ENCODE measurements around the gene ARID3B. TPM values are rescaled to one million over a fixed set of nuclear protein-coding genes. Genes with fewer than 3 reads are reported as not detected.

Gene ARID3B
- total RNA-seq, 2 experiments from 2014 or later: 23.4 to 23.5 TPM

- Mint-ChIP-seq H3K27me3 (no peaks in the 10 kb centered on the region), H3K4me3 (peak overlapping the region; percentile 71), H3K4me1 (peaks cover 63% of the 10 kb centered on the region), H3K27ac (no peak overlapping the region), H3K9me3 (no peaks in the 10 kb centered on the region), H3K36me3 (peaks cover 48% of the 10 kb centered on the region)
- DNase-seq: no peak
These were observed 4.1 kb downstream of the ARID3B start for GRCh38 chr15:74545086-74545485.

GRCh38 chr15:74545776-74546656, 5.0 kb downstream of the ARID3B start:
- Mint-ChIP-seq H3K27ac (peak overlapping the region; percentile 84), H3K4me1 (peaks cover 68% of the 10 kb centered on the region), H3K27me3 (no peaks in the 10 kb centered on the region), H3K9me3 (no peaks in the 10 kb centered on the region), H3K4me3 (peak overlapping the region; percentile 71), H3K36me3 (peaks cover 50% of the 10 kb centered on the region)
- peak; percentile 99 for DNase-seq

GRCh38 chr15:74547616-74548015, 6.6 kb downstream of the ARID3B start:
- Mint-ChIP-seq H3K4me3 (no peak overlapping the region), H3K36me3 (peaks cover 54% of the 10 kb centered on the region), H3K27ac (no peak overlapping the region), H3K9me3 (peaks cover 3% of the 10 kb centered on the region), H3K27me3 (no peaks in the 10 kb centered on the region), H3K4me1 (peaks cover 71% of the 10 kb centered on the region)
- no peak for DNase-seq

GRCh38 chr15:74548241-74548640, 7.2 kb downstream of the ARID3B start:
- H3K27ac Mint-ChIP-seq: no peak overlapping the region
- peak overlapping the region; percentile 34 for H3K4me3 Mint-ChIP-seq
- peaks cover 56% of the 10 kb centered on the region for H3K36me3 Mint-ChIP-seq
- H3K27me3 Mint-ChIP-seq: no peaks in the 10 kb centered on the region
- DNase-seq: no peak
- peaks cover 71% of the 10 kb centered on the region for H3K4me1 Mint-ChIP-seq
- H3K9me3 Mint-ChIP-seq: peaks cover 4% of the 10 kb centered on the region

- H3K4me3 Mint-ChIP-seq: no peak overlapping the region
- peaks cover 48% of the 10 kb centered on the region for H3K36me3 Mint-ChIP-seq
- H3K27me3 Mint-ChIP-seq: no peaks in the 10 kb centered on the region
- no peak for DNase-seq
- H3K9me3 Mint-ChIP-seq: peaks cover 4% of the 10 kb centered on the region
- peaks cover 66% of the 10 kb centered on the region for H3K4me1 Mint-ChIP-seq
- no peak overlapping the region for H3K27ac Mint-ChIP-seq
These were observed 8.8 kb downstream of the ARID3B start for GRCh38 chr15:74549816-74550215.

GRCh38 chr15:74551714-74552113, 10.7 kb downstream of the ARID3B start:
- Mint-ChIP-seq H3K27ac (no peak overlapping the region), H3K4me1 (peaks cover 54% of the 10 kb centered on the region), H3K27me3 (no peaks in the 10 kb centered on the region), H3K4me3 (no peak overlapping the region), H3K36me3 (peaks cover 44% of the 10 kb centered on the region), H3K9me3 (peaks cover 4% of the 10 kb centered on the region)
- DNase-seq: no peak

GRCh38 chr15:74552773-74553441, 11.9 kb downstream of the ARID3B start:
- DNase-seq: no peak
- peaks cover 36% of the 10 kb centered on the region for H3K36me3 Mint-ChIP-seq
- no peak overlapping the region for H3K4me3 Mint-ChIP-seq
- peaks cover 44% of the 10 kb centered on the region for H3K4me1 Mint-ChIP-seq
- H3K27ac Mint-ChIP-seq: peak overlapping the region; percentile 49
- peaks cover 4% of the 10 kb centered on the region for H3K9me3 Mint-ChIP-seq
- no peaks in the 10 kb centered on the region for H3K27me3 Mint-ChIP-seq

- DNase-seq: no peak
- Mint-ChIP-seq H3K4me3 (no peak overlapping the region), H3K36me3 (peaks cover 28% of the 10 kb centered on the region), H3K4me1 (peaks cover 42% of the 10 kb centered on the region), H3K9me3 (peaks cover 4% of the 10 kb centered on the region), H3K27me3 (no peaks in the 10 kb centered on the region), H3K27ac (no peak overlapping the region)
These were observed 14.2 kb downstream of the ARID3B start for GRCh38 chr15:74555192-74555591.

- no peak overlapping the region for H3K27ac Mint-ChIP-seq
- no peaks in the 10 kb centered on the region for H3K27me3 Mint-ChIP-seq
- no peaks in the 10 kb centered on the region for H3K9me3 Mint-ChIP-seq
- no peak overlapping the region for H3K4me3 Mint-ChIP-seq
- no peak for DNase-seq
- H3K4me1 Mint-ChIP-seq: peaks cover 36% of the 10 kb centered on the region
- H3K36me3 Mint-ChIP-seq: peaks cover 17% of the 10 kb centered on the region
These were observed 17.7 kb downstream of the ARID3B start for GRCh38 chr15:74558706-74559105.

- Mint-ChIP-seq H3K4me3 (no peak overlapping the region), H3K27me3 (no peaks in the 10 kb centered on the region), H3K9me3 (no peaks in the 10 kb centered on the region), H3K27ac (no peak overlapping the region), H3K36me3 (peaks cover 19% of the 10 kb centered on the region), H3K4me1 (peaks cover 46% of the 10 kb centered on the region)
- no peak for DNase-seq
These were observed 22.4 kb downstream of the ARID3B start for GRCh38 chr15:74563442-74563841.

GRCh38 chr15:74564182-74564581, 23.2 kb downstream of the ARID3B start:
- Mint-ChIP-seq H3K4me3 (no peak overlapping the region), H3K27ac (no peak overlapping the region), H3K4me1 (peaks cover 40% of the 10 kb centered on the region), H3K9me3 (no peaks in the 10 kb centered on the region), H3K36me3 (peaks cover 16% of the 10 kb centered on the region), H3K27me3 (no peaks in the 10 kb centered on the region)
- no peak for DNase-seq

- no peaks in the 10 kb centered on the region for H3K9me3 Mint-ChIP-seq
- no peak overlapping the region for H3K4me3 Mint-ChIP-seq
- no peak overlapping the region for H3K27ac Mint-ChIP-seq
- no peaks in the 10 kb centered on the region for H3K27me3 Mint-ChIP-seq
- no peak for DNase-seq
- H3K4me1 Mint-ChIP-seq: peaks cover 37% of the 10 kb centered on the region
- H3K36me3 Mint-ChIP-seq: peaks cover 16% of the 10 kb centered on the region
These were observed 24.5 kb downstream of the ARID3B start for GRCh38 chr15:74565381-74566085.

- H3K4me3 Mint-ChIP-seq: no peak overlapping the region
- H3K4me1 Mint-ChIP-seq: peaks cover 21% of the 10 kb centered on the region
- peaks cover 14% of the 10 kb centered on the region for H3K36me3 Mint-ChIP-seq
- DNase-seq: no peak
- no peak overlapping the region for H3K27ac Mint-ChIP-seq
- no peaks in the 10 kb centered on the region for H3K27me3 Mint-ChIP-seq
- no peaks in the 10 kb centered on the region for H3K9me3 Mint-ChIP-seq
These were observed 27.6 kb downstream of the ARID3B start for GRCh38 chr15:74568594-74568993.

GRCh38 chr15:74569731-74570070, 28.7 kb downstream of the ARID3B start:
- Mint-ChIP-seq H3K36me3 (peaks cover 19% of the 10 kb centered on the region), H3K9me3 (no peaks in the 10 kb centered on the region), H3K27me3 (no peaks in the 10 kb centered on the region), H3K4me1 (peaks cover 17% of the 10 kb centered on the region), H3K4me3 (no peak overlapping the region), H3K27ac (no peak overlapping the region)
- no peak for DNase-seq

GRCh38 chr15:74571191-74571590, 30.2 kb downstream of the ARID3B start:
- no peak for DNase-seq
- H3K9me3 Mint-ChIP-seq: no peaks in the 10 kb centered on the region
- peaks cover 17% of the 10 kb centered on the region for H3K4me1 Mint-ChIP-seq
- no peak overlapping the region for H3K4me3 Mint-ChIP-seq
- no peak overlapping the region for H3K27ac Mint-ChIP-seq
- no peaks in the 10 kb centered on the region for H3K27me3 Mint-ChIP-seq
- peaks cover 22% of the 10 kb centered on the region for H3K36me3 Mint-ChIP-seq
